ENCODE data around the gene CD9.

Gene CD9

DNA sequence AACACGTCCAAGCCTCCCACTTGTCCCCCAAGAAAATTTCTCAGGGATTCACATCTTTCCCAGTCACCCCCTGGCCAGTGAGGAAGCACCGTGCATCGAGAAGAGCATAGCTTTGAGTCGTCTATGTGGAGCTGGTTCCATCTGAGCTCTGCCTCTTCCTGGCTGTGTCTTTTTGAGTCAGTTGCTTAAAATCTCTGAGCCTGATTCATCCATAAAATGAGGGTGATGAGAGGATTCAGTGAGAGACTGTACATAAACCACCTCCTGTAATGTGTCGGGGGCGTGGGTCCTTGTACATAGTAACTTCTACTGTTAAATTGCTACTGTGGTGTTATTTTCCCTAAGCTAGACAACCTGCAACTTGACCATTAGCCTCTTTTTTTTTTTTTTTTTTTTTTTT, 13.8 kb downstream of the CD9 start:
- CTCF ChIA-PET = interaction anchor here (1.1 kb wide), 1 partner anchor 18 kb away, joined by 3 read pairs; no protein-coding TSS in a partner anchor
- Mint-ChIP-seq H3K4me1 (peaks cover 8% of the 10 kb centered on the region), H3K27ac (no peak overlapping the region), H3K9me3 (no peaks in the 10 kb centered on the region), H3K4me3 (no peak overlapping the region), H3K36me3 (no peaks in the 10 kb centered on the region), H3K27me3 (peaks cover 25% of the 10 kb centered on the region)
- no peak for DNase-seq

DNA sequence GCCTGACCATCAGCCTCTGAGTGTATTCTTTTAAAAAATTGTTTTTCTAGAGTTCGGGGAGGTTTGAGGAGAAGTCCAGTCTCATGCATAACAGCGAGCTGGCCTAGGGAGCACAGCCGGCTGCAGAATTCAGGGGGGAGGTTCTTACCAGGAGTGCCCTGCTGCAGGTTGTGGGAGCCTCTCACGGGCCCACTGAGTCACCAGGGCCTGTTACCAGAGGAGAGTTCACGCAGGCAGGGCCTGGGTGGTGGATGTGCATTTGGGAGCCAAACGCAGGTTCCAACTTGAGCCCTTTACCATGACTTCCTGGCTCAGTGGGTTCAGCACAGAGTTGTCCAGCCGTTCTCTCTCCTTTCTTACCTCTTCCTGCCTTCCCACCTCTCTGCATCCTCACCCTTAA, 14.4 kb downstream of the CD9 start:
- Mint-ChIP-seq H3K4me3 (no peak overlapping the region), H3K4me1 (peaks cover 8% of the 10 kb centered on the region), H3K27ac (no peak overlapping the region), H3K27me3 (peaks cover 27% of the 10 kb centered on the region), H3K9me3 (no peaks in the 10 kb centered on the region), H3K36me3 (no peaks in the 10 kb centered on the region)
- CTCF ChIA-PET = interaction anchor here (1.1 kb wide), 1 partner anchor 19 kb away, joined by 3 read pairs; no protein-coding TSS in a partner anchor
- no peak for DNase-seq

DNA sequence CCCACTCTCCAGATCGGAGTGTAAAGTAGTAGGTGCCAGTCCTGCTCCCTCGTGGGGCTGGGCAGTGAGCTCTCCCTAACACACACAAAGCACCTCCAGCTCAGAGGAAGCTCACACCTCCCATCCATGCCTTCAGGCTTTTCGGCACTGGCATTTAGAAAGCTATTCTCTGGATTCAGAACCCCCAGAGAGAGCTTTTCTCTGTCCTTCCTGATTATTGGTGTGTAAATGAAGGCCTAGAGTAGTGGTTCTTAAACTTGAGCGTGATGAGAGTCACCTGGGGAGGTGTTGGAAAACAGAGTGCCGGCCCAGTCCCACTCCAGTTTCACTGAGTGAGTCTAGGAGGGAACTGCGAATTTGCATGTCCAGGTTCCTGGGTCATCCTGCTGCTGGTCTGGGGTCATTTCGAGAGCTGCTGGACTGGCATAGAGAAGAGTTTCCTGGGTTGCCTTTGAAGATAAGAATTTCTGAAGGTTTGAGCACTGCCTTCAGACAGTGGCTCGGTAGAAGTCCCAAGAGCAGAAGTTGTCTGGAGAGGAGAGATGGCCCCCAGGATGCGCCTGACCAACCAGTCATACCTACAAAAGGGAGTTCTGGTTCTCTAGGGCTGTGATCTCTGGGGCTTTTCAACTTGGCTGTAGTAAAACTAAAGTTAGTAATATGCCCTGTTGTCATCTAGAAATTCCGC, 15.1 kb downstream of the CD9 start:
- Mint-ChIP-seq H3K4me3 (no peak overlapping the region), H3K9me3 (no peaks in the 10 kb centered on the region), H3K27ac (no peak overlapping the region)

DNA sequence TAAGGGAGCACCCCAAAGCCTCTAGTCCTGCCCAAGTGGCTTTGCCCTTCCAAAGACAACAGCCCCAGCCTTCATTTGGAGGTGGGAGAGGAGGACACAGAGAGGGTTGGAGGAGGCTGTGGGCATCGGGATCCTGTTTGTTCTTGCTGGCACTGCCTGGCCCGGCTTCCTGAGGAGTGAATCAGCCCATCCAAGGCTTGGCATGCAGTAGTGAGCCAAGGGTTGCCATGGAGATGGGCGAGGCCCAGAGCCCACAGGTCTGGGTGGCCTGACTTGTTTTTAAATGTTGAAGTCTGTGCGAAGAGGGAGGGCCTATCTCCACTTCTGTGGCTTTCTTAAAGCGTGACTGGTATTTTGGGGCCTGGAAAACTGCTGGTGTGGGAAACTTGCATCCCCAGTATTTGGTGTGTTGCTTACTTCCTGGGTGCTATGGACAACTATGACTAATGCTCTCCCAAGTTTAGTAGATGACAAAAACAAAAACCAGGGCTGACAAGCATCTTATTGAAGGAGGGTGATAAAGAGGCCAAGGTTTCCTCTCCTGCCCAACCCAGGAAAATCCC, 15.8 kb downstream of the CD9 start:
- H3K27ac Mint-ChIP-seq = no peak overlapping the region
- no peak overlapping the region for H3K4me3 Mint-ChIP-seq
- CTCF ChIA-PET = interaction anchor here (0.6 kb wide), 1 partner anchor 52 kb away, joined by 3 read pairs; no protein-coding TSS in a partner anchor
- H3K4me1 Mint-ChIP-seq = peaks cover 8% of the 10 kb centered on the region
- no peak for DNase-seq
- no peaks in the 10 kb centered on the region for H3K36me3 Mint-ChIP-seq
- peaks cover 35% of the 10 kb centered on the region for H3K27me3 Mint-ChIP-seq
- H3K9me3 Mint-ChIP-seq = no peaks in the 10 kb centered on the region

More for the DNA sequence above, 15.1 kb downstream of the CD9 start:
- Mint-ChIP-seq H3K4me1 (peaks cover 8% of the 10 kb centered on the region), H3K36me3 (no peaks in the 10 kb centered on the region), H3K27me3 (peaks cover 33% of the 10 kb centered on the region)
- CTCF ChIA-PET = interaction anchor here (0.6 kb wide), 1 partner anchor 53 kb away, joined by 3 read pairs; no protein-coding TSS in a partner anchor
- DNase-seq = no peak

DNA sequence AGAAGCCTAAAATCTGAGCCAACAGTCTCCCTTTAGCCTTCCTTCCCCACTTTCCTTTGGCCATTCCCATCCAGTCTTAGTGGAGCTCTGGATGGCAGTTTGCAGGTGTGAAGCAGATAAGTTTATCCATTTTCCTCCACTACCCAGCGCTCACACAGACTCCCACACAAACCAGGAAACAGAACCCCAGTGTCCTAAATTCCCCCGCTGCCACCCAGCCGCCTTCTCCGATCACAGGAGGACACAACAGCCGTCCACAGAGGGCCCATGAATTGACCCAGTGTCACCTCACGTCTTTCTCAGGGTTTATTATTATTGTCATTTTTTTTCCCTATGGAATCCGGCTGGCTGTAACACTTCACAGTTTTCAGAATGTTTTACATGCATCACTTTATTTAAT, 16.4 kb downstream of the CD9 start:
- Mint-ChIP-seq H3K4me3 (no peak overlapping the region), H3K4me1 (peaks cover 8% of the 10 kb centered on the region), H3K9me3 (no peaks in the 10 kb centered on the region), H3K27ac (no peak overlapping the region), H3K36me3 (no peaks in the 10 kb centered on the region), H3K27me3 (peaks cover 35% of the 10 kb centered on the region)
- CTCF ChIA-PET = no interaction called here
- no peak for DNase-seq

DNA sequence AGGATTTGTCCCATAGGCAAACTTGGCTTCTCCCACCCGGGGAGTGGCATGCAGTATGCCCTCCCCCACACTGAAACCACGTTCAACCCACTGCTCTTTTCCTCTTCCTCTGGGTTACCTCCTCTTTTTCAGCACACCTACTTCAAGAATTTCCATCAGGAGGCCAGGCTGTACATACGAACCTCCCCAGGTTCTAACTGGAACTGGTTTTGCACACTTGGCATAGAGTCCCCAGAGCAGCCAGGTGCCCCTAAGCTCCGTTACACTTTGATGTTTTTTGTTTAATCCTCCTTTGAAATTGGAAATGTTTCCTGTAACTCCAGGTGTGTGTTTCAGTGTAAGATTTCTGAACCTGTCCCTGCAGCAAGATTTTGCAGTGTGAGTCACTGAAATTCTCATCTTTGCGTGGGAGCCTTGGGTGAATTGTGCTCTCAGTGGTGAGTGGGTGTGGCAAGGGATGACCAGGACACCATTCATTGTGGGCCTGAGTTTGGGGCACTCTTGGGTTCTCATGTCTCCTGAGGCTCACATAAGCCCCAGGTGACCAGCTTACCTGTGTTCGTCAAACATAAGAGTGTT, 18.2 kb downstream of the CD9 start:
- no peak for DNase-seq
- peaks cover 8% of the 10 kb centered on the region for H3K4me1 Mint-ChIP-seq
- no peak overlapping the region for H3K27ac Mint-ChIP-seq
- H3K36me3 Mint-ChIP-seq = no peaks in the 10 kb centered on the region
- CTCF ChIA-PET = no interaction called here
- no peak overlapping the region for H3K4me3 Mint-ChIP-seq
- peaks cover 32% of the 10 kb centered on the region for H3K27me3 Mint-ChIP-seq
- no peaks in the 10 kb centered on the region for H3K9me3 Mint-ChIP-seq

DNA sequence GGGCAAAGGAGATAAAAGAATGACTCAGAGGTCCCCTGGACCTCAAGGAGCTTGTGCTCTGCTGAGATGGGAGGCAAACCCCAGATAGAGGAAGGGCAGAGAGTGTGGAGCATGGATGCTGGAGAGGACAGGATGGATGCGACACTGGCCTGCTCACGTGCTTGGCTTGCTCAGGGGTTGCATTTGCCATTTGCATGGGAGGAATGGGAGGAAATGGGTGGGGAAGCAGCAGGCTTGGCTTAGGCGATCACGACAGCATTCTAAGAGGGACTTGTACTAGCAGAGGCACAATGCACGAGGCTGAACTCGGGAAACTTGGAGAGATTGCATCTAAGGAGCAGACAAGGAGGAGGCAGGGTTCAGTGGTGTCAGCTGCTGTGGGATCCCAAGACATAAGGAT, 19.8 kb downstream of the CD9 start:
- no peak overlapping the region for H3K4me3 Mint-ChIP-seq
- H3K9me3 Mint-ChIP-seq = no peaks in the 10 kb centered on the region
- H3K27ac Mint-ChIP-seq = no peak overlapping the region
- no peaks in the 10 kb centered on the region for H3K36me3 Mint-ChIP-seq
- CTCF ChIA-PET = no interaction called here
- no peak for DNase-seq
- peaks cover 8% of the 10 kb centered on the region for H3K4me1 Mint-ChIP-seq
- peaks cover 22% of the 10 kb centered on the region for H3K27me3 Mint-ChIP-seq

DNA sequence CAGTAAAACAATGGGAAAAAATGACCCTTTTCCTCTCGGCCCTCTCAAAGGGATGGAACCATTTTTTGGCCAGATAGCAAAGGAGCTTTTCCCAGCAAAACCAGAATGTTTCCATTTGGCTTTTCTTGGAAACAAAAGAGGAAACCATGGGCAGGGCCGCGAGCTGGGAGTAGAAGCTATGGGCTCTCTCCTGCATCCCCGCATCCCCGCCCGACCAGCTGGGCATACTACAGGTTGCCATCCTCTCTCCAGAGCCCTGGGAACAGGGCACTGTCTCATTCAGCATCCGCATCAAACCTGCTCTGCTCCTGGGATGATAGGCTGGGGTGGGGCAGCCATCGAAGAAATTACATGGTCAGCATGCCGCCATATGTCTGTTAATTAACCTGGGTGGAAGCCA, 20.9 kb downstream of the CD9 start:
- CTCF ChIA-PET = no interaction called here
- no peaks in the 10 kb centered on the region for H3K9me3 Mint-ChIP-seq
- DNase-seq = no peak
- H3K36me3 Mint-ChIP-seq = no peaks in the 10 kb centered on the region
- peaks cover 14% of the 10 kb centered on the region for H3K27me3 Mint-ChIP-seq
- no peak overlapping the region for H3K4me3 Mint-ChIP-seq
- H3K27ac Mint-ChIP-seq = no peak overlapping the region
- H3K4me1 Mint-ChIP-seq = peaks cover 8% of the 10 kb centered on the region

DNA sequence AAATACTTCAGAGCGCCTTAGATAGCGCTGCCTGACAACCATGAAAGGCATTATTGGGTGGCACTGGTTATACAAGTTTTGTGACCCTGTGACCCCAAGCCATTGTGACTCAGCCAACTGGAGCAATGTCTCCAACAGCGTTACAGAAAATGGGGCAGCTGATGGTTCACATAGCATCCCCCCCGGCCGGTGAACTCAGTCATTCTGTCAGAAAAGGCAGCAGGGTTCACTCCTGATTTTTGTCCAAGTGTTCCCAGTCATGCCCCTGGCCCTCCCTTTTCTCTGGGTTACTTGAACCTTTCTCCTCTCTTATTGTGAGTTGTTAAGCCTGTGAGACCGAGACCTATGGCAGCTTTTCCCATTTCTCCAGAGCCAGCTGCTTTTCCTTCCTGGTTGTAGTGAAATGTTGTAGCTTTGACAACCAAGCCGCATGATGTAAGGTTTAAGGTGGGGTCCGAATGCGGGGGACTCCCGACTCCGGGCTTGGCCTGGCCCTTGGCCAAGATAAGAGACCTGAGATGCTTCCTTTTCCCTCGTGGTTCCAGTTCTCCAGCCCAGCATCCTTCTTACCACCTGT, 22.0 kb downstream of the CD9 start:
- CTCF ChIA-PET = interaction anchor here (1.1 to 1.2 kb wide), 2 partner anchors 27 to 57 kb away, joined by 3 read pairs; no protein-coding TSS in a partner anchor
- DNase-seq = no peak
- Mint-ChIP-seq H3K27me3 (peaks cover 19% of the 10 kb centered on the region), H3K4me1 (peaks cover 8% of the 10 kb centered on the region), H3K36me3 (no peaks in the 10 kb centered on the region), H3K4me3 (no peak overlapping the region), H3K27ac (no peak overlapping the region), H3K9me3 (no peaks in the 10 kb centered on the region)

DNA sequence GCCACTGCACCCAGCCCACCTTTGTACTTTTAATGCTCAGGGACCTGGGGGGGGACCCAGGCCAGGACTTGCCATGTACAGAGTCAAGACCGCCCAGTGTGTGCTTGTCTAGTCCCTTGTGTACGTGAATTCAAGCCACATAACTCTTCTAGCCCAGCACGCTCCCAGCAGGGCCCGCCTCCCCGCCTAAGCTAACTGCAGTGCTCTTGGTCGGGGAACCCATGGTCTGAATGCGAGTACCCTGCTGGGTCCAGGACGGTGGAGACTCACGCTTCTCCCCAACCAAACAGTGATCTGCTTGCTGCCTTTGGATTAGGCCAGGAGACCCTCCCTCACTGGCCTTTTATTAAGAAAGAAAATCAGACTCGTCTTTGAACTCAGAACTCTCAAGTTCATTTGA, 23.3 kb downstream of the CD9 start:
- Mint-ChIP-seq H3K4me3 (no peak overlapping the region), H3K27me3 (peaks cover 19% of the 10 kb centered on the region), H3K27ac (no peak overlapping the region), H3K36me3 (no peaks in the 10 kb centered on the region), H3K4me1 (peaks cover 2% of the 10 kb centered on the region), H3K9me3 (no peaks in the 10 kb centered on the region)
- no peak for DNase-seq
- CTCF ChIA-PET = no interaction called here

DNA sequence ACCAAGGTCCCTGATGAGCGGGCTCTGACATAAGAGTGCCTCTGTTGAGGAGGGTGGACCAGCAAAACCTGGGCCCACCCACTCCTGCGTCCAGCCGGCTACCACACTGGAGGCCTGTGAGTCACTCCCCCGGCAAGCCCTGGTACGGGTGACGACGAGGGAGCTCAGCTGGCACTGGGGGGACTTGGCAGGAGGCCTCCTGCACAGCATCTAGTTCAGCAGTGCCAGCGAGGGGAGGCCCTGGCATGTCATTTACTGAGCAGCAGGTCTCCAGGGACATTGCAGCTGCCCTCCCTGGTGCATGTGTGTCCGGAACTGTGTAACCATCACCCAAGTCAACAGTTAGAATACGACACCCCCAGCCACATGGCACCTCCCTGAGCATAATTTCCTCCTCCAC, 24.4 kb downstream of the CD9 start:
- CTCF ChIA-PET = no interaction called here
- H3K36me3 Mint-ChIP-seq = no peaks in the 10 kb centered on the region
- no peaks in the 10 kb centered on the region for H3K4me1 Mint-ChIP-seq
- H3K27ac Mint-ChIP-seq = no peak overlapping the region
- no peak for DNase-seq
- peaks cover 18% of the 10 kb centered on the region for H3K27me3 Mint-ChIP-seq
- H3K4me3 Mint-ChIP-seq = no peak overlapping the region
- no peaks in the 10 kb centered on the region for H3K9me3 Mint-ChIP-seq

DNA sequence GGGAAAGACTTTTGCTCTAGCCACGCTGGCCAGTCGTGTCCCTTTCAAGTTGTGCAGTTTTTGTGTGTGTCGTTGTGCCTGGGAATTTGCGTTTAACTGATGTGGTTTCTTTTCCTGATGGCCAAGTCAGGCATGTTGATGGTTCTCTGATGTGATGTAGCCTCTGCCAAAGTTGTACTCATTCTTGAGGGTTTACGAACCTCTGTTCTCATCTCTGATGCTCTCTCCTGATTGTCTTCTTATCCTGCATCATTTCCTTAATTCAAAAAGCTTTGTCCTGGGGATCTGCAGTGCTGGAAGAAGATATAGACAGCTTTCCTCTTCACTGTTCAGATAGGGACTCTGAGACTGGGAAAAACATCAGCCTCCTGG, 25.4 kb downstream of the CD9 start:
- CTCF ChIA-PET = no interaction called here
- Mint-ChIP-seq H3K9me3 (no peaks in the 10 kb centered on the region), H3K36me3 (no peaks in the 10 kb centered on the region), H3K27ac (no peak overlapping the region), H3K4me3 (no peak overlapping the region), H3K4me1 (peaks cover 7% of the 10 kb centered on the region), H3K27me3 (peaks cover 9% of the 10 kb centered on the region)
- DNase-seq = no peak

DNA sequence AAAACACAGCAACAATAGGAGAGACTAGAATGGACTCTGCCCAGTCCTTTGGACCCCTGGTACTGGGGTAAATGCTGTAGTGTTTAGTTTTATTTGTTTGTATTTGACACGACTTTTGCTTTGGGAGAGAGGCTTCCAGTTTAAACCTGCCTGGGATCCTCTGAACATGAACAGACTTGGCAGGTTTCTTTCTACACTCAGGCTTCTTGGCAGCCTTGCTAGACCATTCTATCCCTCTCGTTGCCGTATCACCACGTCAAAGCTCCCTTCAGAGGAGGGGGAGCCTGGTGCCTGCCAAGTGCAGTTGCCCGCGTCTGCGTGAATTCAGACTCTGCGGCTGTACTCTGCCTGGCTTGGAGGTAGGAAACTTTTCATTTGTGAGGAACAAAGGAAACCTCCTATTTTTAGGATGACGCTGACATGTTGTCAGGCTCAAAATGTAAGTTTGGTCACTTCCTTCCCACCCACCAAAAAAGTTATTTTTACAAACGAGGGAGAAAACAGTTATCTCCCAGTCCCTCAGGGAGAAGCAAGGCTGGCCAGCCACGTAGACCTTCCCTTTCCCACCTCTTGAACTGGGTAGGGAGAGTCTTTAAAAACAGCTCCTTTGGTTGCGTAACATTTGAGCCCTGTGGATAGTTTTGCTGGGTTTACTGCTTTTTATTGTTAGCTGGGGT, 25.9 kb downstream of the CD9 start:
- CTCF ChIA-PET = no interaction called here
- H3K4me1 Mint-ChIP-seq = peaks cover 12% of the 10 kb centered on the region
- no peak overlapping the region for H3K4me3 Mint-ChIP-seq
- peaks cover 9% of the 10 kb centered on the region for H3K27me3 Mint-ChIP-seq
- H3K9me3 Mint-ChIP-seq = no peaks in the 10 kb centered on the region
- no peaks in the 10 kb centered on the region for H3K36me3 Mint-ChIP-seq
- no peak overlapping the region for H3K27ac Mint-ChIP-seq
- no peak for DNase-seq

DNA sequence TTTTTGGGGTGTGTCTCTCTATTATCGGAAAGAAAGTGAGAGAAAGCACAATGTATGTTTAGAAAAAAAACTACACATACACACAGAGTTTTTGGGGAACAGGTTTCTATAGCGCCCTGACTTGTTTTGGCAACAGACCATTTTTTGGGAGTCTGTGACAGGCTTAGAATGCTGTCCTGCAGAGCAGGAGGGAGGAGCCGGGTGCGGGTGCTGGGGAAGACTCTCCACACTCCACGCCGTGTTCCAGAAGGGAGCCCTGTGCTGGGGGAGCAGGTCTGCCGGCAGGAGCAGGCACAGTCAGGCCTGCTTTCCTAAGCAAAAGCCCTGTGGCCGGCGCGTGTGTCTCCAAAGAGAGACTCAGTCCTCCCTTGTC, 26.5 kb downstream of the CD9 start:
- H3K36me3 Mint-ChIP-seq = no peaks in the 10 kb centered on the region
- no peaks in the 10 kb centered on the region for H3K9me3 Mint-ChIP-seq
- DNase-seq = no peak
- CTCF ChIA-PET = no interaction called here
- H3K27me3 Mint-ChIP-seq = peaks cover 12% of the 10 kb centered on the region
- no peak overlapping the region for H3K4me3 Mint-ChIP-seq
- H3K27ac Mint-ChIP-seq = no peak overlapping the region
- H3K4me1 Mint-ChIP-seq = peaks cover 18% of the 10 kb centered on the region
